HCT116 (cell line): ENCODE data around the gene CRYGA. TPM values are rescaled to one million over a fixed set of nuclear protein-coding genes. Genes with fewer than 3 reads are reported as not detected.

ENCODE experiments used
- ATAC-seq: fragments of 200-7000 bp; cut with Tn5 transposase; 2 replicates; pipeline ENCODE4 v1.9.1; 2020; ENCODE audit warnings: mild to moderate bottlenecking, moderate library complexity
- BruUV-seq: library from RNA; stranded (reverse); fragments of 400-500 nt; replicated peaks from 2 replicates; lab custom pipeline; 2021; lab: Mats Ljungman, UMichigan
- CTCF ChIA-PET: fragments of 300-600 bp; sonication (Branson Sonifier 250); formaldehyde crosslinking; loops from one replicate; lab custom pipeline; 2021; ENCODE audit warnings: antibody characterized with exemption; lab: Charles Lee
- POLR2A ChIA-PET: fragments of 300-600, 350-600 bp; sonication (Branson Sonifier 250); formaldehyde crosslinking; loops from one replicate; lab custom pipeline; 2021; ENCODE audit warnings: antibody characterized with exemption; lab: Charles Lee
- RAD21 ChIA-PET, 2 experiments: fragments of 300-600 bp; sonication (Branson Sonifier 250); formaldehyde crosslinking; loops; one replicate each; lab custom pipeline; 2023; ENCODE audit warnings: low total read pairs in 2 of 2; ENCODE audit not compliant: uncharacterized antibody in 2 of 2, unreplicated experiment in 2 of 2, low non-redundant PET in 1 of 2; lab: Charles Lee
- DNase-seq: peaks from one replicate; pipeline ENCODE4 v3.0.0-alpha.2; 2010; ENCODE audit warnings: low read depth, low spot score
- H2AFZ ChIP-seq: fragments of 200-600 bp; shearing (Covaris generic), sonication (generic); 2 replicates; pipeline ENCODE4 v1.6.1; 2017; ENCODE audit warnings: low read depth, mixed run types, mixed read lengths, antibody characterized with exemption, low read length; ENCODE audit not compliant: poor library complexity, severe bottlenecking
- H3K27ac ChIP-seq: 2 replicates; pipeline ENCODE4 v1.5.1; 2012; ENCODE audit warnings: low read depth, low read length
- H3K27me3 ChIP-seq: fragments of 200-600 bp; sonication (generic); 2 replicates; pipeline ENCODE4 v1.6.1; 2016; ENCODE audit warnings: mixed run types, low read length, mixed read lengths; ENCODE audit not compliant: insufficient read depth
- H3K36me3 ChIP-seq, 2 experiments: fragments of 200-500 bp in 1 of 2; fragments of 200-600 bp in 1 of 2; sonication (Bioruptor generic) in 1 of 2; sonication (generic) in 1 of 2; 2 replicates each; pipeline versions ENCODE4 v1.5.1 to v1.6.1; 2014 to 2016; ENCODE audit warnings: low read length in 2 of 2, inconsistent platforms in 1 of 2, mixed read lengths in 1 of 2, mixed run types in 1 of 2; ENCODE audit not compliant: insufficient read depth in 2 of 2, control insufficient read depth in 1 of 2
- H3K4me1 ChIP-seq, 2 experiments: fragments of 200-600 bp in 1 of 2; sonication (generic) in 1 of 2; 2 replicates each; pipeline versions ENCODE4 v1.5.1 to v1.6.1; 2012 to 2017; ENCODE audit warnings: low read length in 2 of 2, inconsistent platforms in 1 of 2, mild to moderate bottlenecking in 1 of 2, mixed read lengths in 1 of 2, mixed run types in 1 of 2, moderate library complexity in 1 of 2; ENCODE audit not compliant: insufficient read depth in 2 of 2, control insufficient read depth in 1 of 2
- H3K4me2 ChIP-seq: fragments of 200-600 bp; sonication (generic); 2 replicates; pipeline ENCODE4 v1.6.1; 2017; ENCODE audit warnings: mixed run types, low read length, mixed read lengths
- H3K4me3 ChIP-seq, 2 experiments: fragments of 200-600 bp in 1 of 2; sonication (generic) in 1 of 2; replicated peaks in 1 of 2; 2 replicates each; pipeline ENCODE4 v1.5.1; 2011 to 2016; ENCODE audit warnings: low read length in 2 of 2, control low read depth in 1 of 2, low read depth in 1 of 2, mild to moderate bottlenecking in 1 of 2, mixed read lengths in 1 of 2, mixed run types in 1 of 2
- H3K79me2 ChIP-seq: fragments of 200-600 bp; sonication (generic); 2 replicates; pipeline ENCODE4 v1.6.1; 2017; ENCODE audit warnings: mild to moderate bottlenecking, mixed run types, low read length, moderate library complexity, mixed read lengths; ENCODE audit not compliant: insufficient read depth
- H3K9ac ChIP-seq: fragments of 200-600 bp; sonication (generic); 2 replicates; pipeline ENCODE4 v1.6.1; 2016; ENCODE audit warnings: low read length, mixed read lengths
- H3K9me2 ChIP-seq: fragments of 200-600 bp; sonication (generic), shearing (Covaris generic); 2 replicates; pipeline ENCODE4 v1.6.1; 2017; ENCODE audit warnings: mixed run types, mild to moderate bottlenecking, moderate library complexity; ENCODE audit not compliant: insufficient read depth
- H3K9me3 ChIP-seq, 2 experiments: fragments of 200-500 bp in 1 of 2; fragments of 200-600 bp in 1 of 2; sonication (Bioruptor generic) in 1 of 2; sonication (generic) in 1 of 2; 2 replicates each; pipeline ENCODE4 v1.6.1; 2014 to 2017; ENCODE audit warnings: low read length in 2 of 2, mixed read lengths in 2 of 2, inconsistent platforms in 1 of 2, low read depth in 1 of 2, mild to moderate bottlenecking in 1 of 2, mixed run types in 1 of 2, moderate library complexity in 1 of 2; ENCODE audit not compliant: control insufficient read depth in 1 of 2, insufficient read depth in 1 of 2
- H4K20me1 ChIP-seq: fragments of 200-600 bp; sonication (generic), shearing (Covaris generic); 2 replicates; pipeline ENCODE4 v1.6.1; 2017; ENCODE audit warnings: mixed run types, mild to moderate bottlenecking, moderate library complexity; ENCODE audit not compliant: insufficient read depth
- ATF3 ChIP-seq: IDR thresholded peaks from 2 replicates; pipeline ENCODE4 v1.6.1; 2012
- JUND ChIP-seq: IDR thresholded peaks from 2 replicates; pipeline ENCODE4 v1.6.1; 2012
- POLR2A ChIP-seq: IDR thresholded peaks from 2 replicates; pipeline ENCODE4 v1.7.0; 2011; ENCODE audit warnings: borderline replicate concordance; ENCODE audit not compliant: insufficient read depth, insufficient read length; ENCODE audit errors: extremely low read depth
- SIN3A ChIP-seq: IDR thresholded peaks from 2 replicates; pipeline ENCODE4 v1.6.1; 2012; ENCODE audit warnings: low read depth
- ZFX ChIP-seq: fragments of 450-650 bp; IDR thresholded peaks from 2 replicates; pipeline ENCODE4 v1.6.1; 2017
- intact Hi-C: fragments of 100-400 bp; cut with micrococcal nuclease; formaldehyde crosslinking; loops from 2 replicates; pipeline ENCODE4 v1.10.0; 2022
- total RNA-seq: library from RNA; stranded (reverse); gene quantifications from one replicate; pipeline ENCODE4 v1.2.1, GENCODE V29; 2021; ENCODE audit not compliant: unreplicated experiment

Gene CRYGA
- total RNA-seq, 1 experiment from 2014 or later: not detected

DNA sequence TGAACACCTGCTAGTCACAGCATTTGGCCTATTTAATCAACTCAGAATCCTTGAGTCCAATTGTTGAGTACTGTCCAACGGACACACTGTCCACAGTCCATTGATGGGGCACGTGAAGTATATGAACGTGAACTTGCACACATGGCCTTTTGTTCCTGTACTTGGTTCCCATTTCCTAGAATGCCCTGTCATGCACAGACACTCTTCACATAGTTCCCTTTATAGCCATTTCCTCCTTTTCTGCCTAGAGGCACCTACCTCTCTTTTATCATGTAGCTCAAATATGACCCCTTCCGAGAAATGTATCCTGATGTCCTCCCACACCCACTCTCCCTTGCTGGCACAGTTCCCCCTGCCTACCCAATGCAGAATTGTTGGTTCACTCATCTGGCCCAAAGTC is 8.7 kb upstream of the CRYGA start:
- CTCF ChIA-PET: no interaction called here
- POLR2A ChIA-PET: no interaction called here
- intact Hi-C loops: no loop called here
- Histone ChIP-seq H3K27ac (no peak overlapping the region), H3K9ac (no peak overlapping the region), H4K20me1 (no peaks in the 10 kb centered on the region), H3K36me3 (no peaks in the 10 kb centered on the region), H3K4me2 (peak overlapping the region; percentile 23; the same call in 1 of the 2 replicates), H3K9me2 (no peaks in the 10 kb centered on the region), H2AFZ (no peak overlapping the region), H3K4me3 (no peak overlapping the region), H3K27me3 (no peaks in the 10 kb centered on the region), H3K79me2 (no peaks in the 10 kb centered on the region), H3K4me1 (peaks cover 0 to 13% of the 10 kb centered on the region in 2 experiments; a peak in 2 of 4 replicates), H3K9me3 (no peaks in the 10 kb centered on the region)
- RAD21 ChIA-PET: no interaction called here
- ATAC-seq (no peak), DNase-seq (no peak)
- no TSS peak for BruUV-seq
- TF ChIP-seq ZFX (no peak), POLR2A (no peak), JUND (no peak), SIN3A (no peak)

DNA sequence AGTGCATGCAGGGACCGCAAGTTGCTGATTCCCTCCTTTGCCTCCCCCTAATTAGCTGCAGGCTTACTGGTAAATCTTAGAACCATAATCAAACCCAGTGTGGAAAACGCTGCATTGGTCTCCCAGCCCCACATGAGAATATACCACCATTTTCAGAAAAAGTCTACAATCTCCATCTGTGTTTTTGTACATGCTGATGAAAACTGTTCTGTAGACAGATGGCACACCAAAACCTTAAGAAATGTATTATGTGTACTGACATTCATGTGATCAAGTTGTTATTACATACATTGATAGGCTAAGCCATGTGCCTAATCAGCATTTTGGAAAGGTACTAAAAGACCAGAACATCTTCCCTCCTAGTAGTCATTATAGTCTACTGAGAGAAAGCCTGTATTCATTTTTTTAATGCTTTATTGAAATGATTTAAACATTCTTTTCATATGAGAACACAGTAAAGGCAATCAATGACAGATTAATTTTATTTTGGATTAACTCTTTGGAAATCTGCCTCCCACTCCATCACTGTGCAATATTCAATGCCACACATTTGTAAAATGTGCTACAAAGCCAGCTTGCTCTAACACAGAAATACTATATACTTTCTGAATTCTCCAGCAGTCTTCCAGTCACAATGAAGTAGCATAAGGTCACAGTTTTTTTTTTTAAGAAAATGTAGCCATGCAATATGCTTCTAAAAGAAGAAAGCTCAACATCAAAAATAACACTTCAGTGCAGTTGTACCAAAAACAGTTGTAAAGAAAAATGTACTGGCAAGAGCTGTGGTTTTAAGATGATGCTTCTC is 1.8 kb upstream of the CRYGA start:
- Histone ChIP-seq H2AFZ (peak overlapping the region; percentile 100), H3K9me3 (no peaks in the 10 kb centered on the region), H3K4me1 (peaks cover 4 to 10% of the 10 kb centered on the region in 2 experiments; a peak in 2 of 4 replicates), H4K20me1 (no peaks in the 10 kb centered on the region), H3K4me2 (no peak overlapping the region), H3K9me2 (no peaks in the 10 kb centered on the region), H3K27ac (no peak overlapping the region), H3K79me2 (no peaks in the 10 kb centered on the region), H3K4me3 (no peak overlapping the region), H3K36me3 (no peaks in the 10 kb centered on the region), H3K9ac (no peak overlapping the region), H3K27me3 (no peaks in the 10 kb centered on the region)
- CTCF ChIA-PET: interaction anchor here (3.6 kb wide), 1 partner anchor 10 kb away, joined by 13 read pairs; no protein-coding TSS in a partner anchor
- no TSS peak for BruUV-seq
- ATAC-seq (no peak), DNase-seq (no peak)
- RAD21 ChIA-PET: no interaction called here
- TF ChIP-seq ATF3 (no peak), SIN3A (no peak), JUND (no peak)
- intact Hi-C loops: loop anchor here (5.0 kb wide), 1 partner anchor 63 kb away; no protein-coding TSS in a partner anchor
- POLR2A ChIA-PET: no interaction called here
